Coronary artery (tissue), 2 donors: ENCODE results near the gene BACE2.
A peak's percentile ranks its signal among the peaks of the same experiment; 100 is the strongest.

Source experiments
- DNase-seq: peaks from one replicate; pipeline ENCODE4 v3.0.0-alpha.2; 2017; ENCODE audit warnings: low spot score
- H3K27ac ChIP-seq, 2 donors: fragments of 200-600 bp; sonication (generic); one replicate each; pipeline ENCODE4 v1.5.1; 2016 to 2019
- H3K4me3 ChIP-seq: fragments of 200-600 bp; sonication (generic); 2 replicates; pipeline ENCODE4 v1.5.1; 2016; ENCODE audit warnings: mild to moderate bottlenecking, moderate library complexity
- TF ChIP-seq, protein P1 (sequence below): fragments of 200-600 bp; sonication (generic); IDR thresholded peaks from one replicate; pipeline ENCODE4 v1.5.1; 2019; ENCODE audit warnings: antibody characterized with exemption

Gene BACE2

DNA sequence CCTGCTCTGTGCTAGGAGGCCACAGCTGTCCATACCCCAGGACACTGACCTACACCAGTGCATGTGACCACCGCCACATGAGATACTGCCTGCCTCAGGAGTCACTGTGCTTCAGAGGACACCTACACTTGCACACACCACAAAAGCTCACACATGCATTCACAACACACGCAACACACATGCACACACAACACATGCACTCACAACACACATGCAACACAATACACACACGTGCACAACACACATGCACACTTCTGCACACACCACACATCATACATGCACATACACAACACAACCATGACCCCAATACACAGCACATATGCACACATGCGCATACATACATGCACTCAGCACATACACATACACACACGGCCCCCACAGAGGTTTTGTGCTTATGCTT, 28.7 kb upstream of the BACE2 start:
- TF ChIP-seq, protein P1, sequence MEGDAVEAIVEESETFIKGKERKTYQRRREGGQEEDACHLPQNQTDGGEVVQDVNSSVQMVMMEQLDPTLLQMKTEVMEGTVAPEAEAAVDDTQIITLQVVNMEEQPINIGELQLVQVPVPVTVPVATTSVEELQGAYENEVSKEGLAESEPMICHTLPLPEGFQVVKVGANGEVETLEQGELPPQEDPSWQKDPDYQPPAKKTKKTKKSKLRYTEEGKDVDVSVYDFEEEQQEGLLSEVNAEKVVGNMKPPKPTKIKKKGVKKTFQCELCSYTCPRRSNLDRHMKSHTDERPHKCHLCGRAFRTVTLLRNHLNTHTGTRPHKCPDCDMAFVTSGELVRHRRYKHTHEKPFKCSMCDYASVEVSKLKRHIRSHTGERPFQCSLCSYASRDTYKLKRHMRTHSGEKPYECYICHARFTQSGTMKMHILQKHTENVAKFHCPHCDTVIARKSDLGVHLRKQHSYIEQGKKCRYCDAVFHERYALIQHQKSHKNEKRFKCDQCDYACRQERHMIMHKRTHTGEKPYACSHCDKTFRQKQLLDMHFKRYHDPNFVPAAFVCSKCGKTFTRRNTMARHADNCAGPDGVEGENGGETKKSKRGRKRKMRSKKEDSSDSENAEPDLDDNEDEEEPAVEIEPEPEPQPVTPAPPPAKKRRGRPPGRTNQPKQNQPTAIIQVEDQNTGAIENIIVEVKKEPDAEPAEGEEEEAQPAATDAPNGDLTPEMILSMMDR = no peak
- Histone ChIP-seq H3K4me3 (no peak overlapping the region), H3K27ac (no peak overlapping the region)
- no peak for DNase-seq

DNA sequence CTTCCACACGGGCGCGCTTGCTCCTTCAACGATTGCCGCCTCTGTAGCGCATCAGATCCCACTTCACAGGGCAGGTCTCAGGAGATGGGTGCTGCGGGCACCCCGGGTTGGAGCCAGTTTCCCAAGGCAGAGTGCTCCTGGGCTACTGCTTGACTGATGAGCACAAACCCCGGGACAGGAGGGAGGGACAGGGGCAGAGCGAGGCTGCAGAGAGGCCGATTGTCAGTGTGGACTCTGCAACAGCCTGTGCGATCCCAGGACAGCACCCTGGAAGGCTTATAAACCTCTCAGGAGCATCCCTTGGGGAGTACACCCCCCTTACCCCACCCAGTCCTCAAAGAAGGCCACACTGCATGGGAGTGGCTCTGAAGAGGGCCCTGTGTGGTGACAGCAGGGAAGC, 28.0 kb upstream of the BACE2 start:
- no peak for DNase-seq
- TF ChIP-seq, protein P1 = no peak
- H3K4me3 ChIP-seq = no peak overlapping the region
- no peak overlapping the region for H3K27ac ChIP-seq

DNA sequence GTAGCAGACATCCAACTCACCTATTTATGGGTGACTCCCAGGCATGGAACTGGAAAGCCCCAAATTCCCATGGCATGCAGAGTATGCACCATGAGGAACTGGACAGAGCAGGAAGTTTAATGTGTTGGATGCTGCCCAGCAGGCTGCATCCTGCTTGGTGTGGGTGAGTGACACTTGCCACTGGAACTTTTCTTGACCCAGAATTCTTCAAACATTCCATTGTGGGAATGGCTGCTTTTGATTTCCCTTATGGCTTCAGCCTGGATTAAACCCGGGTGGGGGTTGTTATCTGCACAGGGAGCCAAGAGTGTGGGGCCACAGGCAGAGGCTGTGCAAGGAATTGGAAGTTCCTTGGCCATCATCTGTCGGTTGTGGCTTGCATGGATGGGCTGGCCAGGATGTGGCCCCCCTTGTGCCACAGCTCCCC, 26.9 kb upstream of the BACE2 start:
- no peak overlapping the region for H3K27ac ChIP-seq
- TF ChIP-seq, protein P1 = no peak

DNA sequence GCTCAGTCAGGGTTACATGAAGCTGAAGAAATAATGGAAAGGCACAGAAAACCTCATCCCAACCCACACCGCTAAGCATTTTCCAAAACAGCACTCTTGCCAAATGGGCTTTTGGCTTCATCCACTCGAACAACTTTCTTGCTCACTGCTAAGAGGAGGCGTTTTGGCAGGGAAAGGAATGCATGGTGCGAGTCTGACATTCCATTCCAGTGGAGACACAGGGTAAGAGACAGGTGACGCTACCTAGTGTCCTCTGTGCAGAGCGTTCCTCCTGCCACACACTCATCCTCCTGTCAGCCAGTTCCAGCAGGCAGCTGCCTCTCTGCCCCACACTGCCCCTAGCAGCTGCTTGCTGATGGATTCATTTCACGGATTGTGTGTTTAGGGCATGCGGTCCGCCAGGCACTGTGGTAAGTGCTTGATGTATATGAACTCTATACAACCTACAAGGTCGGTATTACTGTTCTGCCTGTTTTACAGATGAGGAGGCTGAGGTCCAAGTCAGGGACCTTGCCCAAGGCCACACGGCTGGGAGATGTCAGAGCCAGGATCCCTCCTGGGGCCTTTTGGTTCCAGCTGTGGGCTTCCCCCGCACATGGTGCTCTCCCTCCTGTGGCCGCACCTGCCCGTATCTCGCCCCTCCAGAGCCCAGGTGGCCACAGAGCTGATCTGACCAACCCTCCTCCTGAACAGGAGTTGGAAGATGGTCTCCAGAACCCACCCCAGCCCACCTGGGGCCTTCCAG, 25.7 kb upstream of the BACE2 start:
- TF ChIP-seq, protein P1 = no peak
- no peak for DNase-seq
- peak overlapping the region in 1 of 2 donors; percentile 41 for H3K27ac ChIP-seq
- no peak overlapping the region for H3K4me3 ChIP-seq

More for the DNA sequence above, 26.9 kb upstream of the BACE2 start:
- no peak for DNase-seq
- no peak overlapping the region for H3K4me3 ChIP-seq

DNA sequence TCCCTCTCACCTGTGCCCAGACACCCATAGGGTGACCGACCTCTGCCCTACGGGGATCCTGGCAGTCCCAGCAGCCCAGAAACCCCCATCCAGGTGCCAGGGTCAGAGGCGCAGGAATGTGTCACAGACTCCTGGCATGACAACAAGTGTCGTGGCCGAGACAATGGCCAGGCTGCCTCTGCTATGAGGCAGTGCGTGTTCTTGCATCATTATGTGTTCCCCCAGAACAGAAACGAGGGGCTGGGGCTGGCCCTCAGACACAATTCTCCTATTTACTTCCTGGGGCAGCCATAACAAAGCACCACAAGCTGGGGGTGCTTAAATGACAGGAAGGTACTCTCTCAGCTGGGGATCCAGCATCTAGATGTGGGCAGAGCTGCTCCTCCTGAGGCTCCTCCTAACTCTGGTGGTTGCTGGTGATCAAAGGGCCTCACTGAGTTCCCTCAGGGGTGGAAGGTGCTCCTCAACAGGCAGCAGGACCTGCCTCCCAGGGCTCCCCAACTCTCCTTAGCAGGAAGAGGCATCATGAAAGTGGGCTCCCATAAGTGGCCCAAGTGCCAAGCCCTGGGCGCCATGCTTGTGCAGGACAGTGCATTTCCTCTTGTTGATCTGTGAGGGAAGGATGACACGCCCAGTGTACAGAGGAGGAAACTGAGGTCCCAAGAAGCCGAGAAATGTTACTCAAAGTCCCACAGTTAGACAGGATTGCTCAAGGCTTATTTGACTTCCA, 24.2 kb upstream of the BACE2 start:
- no peak for DNase-seq
- Histone ChIP-seq H3K27ac (no peak overlapping the region), H3K4me3 (no peak overlapping the region)
- TF ChIP-seq, protein P1 = no peak

DNA sequence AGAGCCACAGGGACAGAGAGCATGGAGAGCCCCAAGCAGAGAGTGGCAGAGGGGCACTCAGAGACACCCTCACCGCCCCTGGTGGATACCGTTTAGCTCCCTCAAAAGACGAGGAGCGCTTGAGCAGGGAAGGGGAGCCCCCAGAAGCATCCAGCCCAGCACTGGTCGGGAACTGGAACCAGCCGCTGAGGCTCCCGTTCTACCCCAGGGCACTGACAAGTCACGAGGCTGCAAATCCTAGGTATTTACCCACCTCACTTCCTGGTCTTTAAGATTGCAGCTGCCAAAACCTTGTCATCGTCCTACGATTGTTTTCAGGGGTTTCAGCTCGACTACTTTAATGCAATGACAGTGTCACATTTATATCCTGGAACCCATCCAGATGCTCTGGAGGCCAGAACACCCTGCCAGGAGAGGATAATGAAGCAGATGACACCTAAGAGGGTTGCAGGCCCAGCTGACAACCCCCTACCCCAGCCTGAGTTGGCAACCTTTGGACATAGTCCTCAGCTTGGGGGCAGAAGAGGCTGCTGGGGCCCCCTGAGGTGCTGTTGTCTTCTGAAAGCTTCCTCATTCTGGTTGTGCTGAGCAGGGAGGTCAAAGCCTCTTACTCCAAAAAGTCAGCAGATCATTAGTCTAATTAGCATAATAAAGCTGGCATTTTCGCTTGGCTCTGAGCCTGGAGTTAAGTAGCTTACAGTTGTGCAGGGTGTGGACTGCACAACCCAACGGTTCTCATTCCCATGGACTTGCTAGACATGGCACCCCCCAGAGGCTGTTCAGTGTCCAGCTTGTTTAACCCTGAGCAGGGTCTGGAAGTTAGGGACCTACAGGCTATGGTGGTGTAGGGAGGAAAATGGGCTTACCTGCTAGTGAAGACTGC, 20.6 kb upstream of the BACE2 start:
- Histone ChIP-seq H3K4me3 (no peak overlapping the region), H3K27ac (no peak overlapping the region)
- no peak for DNase-seq
- TF ChIP-seq, protein P1 = no peak
